ENCODE measurements around the gene PEX14.

- TF ChIP-seq SP1 (IDR thresholded peaks at IDR 0.05; ENCODE audit: low read depth) (no peak), POLR2A (IDR thresholded peaks at IDR 0.05; ENCODE audit: borderline replicate concordance, extremely low read depth, insufficient read depth, insufficient read length) (no peak), CTCF (IDR thresholded peaks at IDR 0.05 in 2 of 3, conservative IDR thresholded peaks at IDR 0.05 in 1 of 3; ENCODE audit: borderline replicate concordance in 1 of 3, insufficient read depth in 1 of 3, low read depth in 2 of 3, low read length in 2 of 3) (no peak), EZH2 (IDR thresholded peaks at IDR 0.05) (no peak), POLR2AphosphoS5 (IDR thresholded peaks at IDR 0.05; ENCODE audit: low read depth, low read length) (no peak), TCF7L2 (IDR thresholded peaks at IDR 0.05; ENCODE audit: borderline replicate concordance, extremely low read depth, insufficient read depth, insufficient read length) (no peak), ZBTB33 (IDR thresholded peaks at IDR 0.05; ENCODE audit: extremely low read depth, insufficient replicate concordance, low read length) (no peak), REST (IDR thresholded peaks at IDR 0.05; ENCODE audit: low read depth) (no peak), SIN3A (IDR thresholded peaks at IDR 0.05; ENCODE audit: low read depth) (no peak), EZH2phosphoT487 (IDR thresholded peaks at IDR 0.05; ENCODE audit: borderline replicate concordance) (no peak), ZNF274 (IDR thresholded peaks at IDR 0.05; ENCODE audit: low read depth, low read length) (no peak), ELF1 (IDR thresholded peaks at IDR 0.05; ENCODE audit: borderline replicate concordance, low read depth) (no peak), JUND (IDR thresholded peaks at IDR 0.05) (no peak), EGR1 (IDR thresholded peaks at IDR 0.05; ENCODE audit: low read depth) (no peak)
Observed at GRCh38 chr1:10653370-10654125, 178.8 kb downstream of the PEX14 start.
